ENCODE results near the gene PCSK6. TPM values are rescaled to one million over a fixed set of nuclear protein-coding genes. Genes with fewer than 3 reads are reported as not detected.

The PCSK6 gene
- total RNA-seq, 1 donor from 2014 or later: 1.3 TPM

DNA sequence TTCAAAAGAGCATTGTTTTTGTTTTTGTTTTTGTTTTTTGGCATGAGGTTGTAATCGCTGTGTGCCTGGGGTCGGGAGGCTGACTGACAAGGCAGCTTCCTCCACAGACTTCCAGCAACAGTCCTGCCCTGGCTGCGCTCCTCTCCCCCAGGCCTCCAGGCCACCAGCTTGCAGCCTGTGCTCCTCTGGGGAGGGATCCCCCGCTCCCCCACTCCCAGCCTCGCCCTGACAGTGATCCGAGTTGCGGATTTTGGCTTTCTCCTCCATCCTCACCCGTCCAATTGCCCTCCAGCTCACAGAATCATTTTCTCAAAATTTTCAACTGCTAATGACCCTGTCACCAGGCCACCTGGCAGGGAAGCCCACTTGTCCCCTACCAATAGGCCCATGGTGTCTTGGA is 36.5 kb upstream of the PCSK6 start:
- no peaks in the 10 kb centered on the region for H3K9me3 ChIP-seq (ENCODE audit: insufficient read depth, low read depth, low read length)
- Mint-ChIP-seq H3K9me3 (ENCODE audit: unreplicated experiment) (no peaks in the 10 kb centered on the region), H3K36me3 (ENCODE audit: low read depth, unreplicated experiment) (peaks cover 2% of the 10 kb centered on the region), H3K4me1 (ENCODE audit: low read depth, unreplicated experiment) (peaks cover 16% of the 10 kb centered on the region), H3K4me3 (ENCODE audit: unreplicated experiment) (no peak overlapping the region), H3K27ac (ENCODE audit: unreplicated experiment) (no peak overlapping the region), H3K27me3 (ENCODE audit: low read depth, unreplicated experiment) (peaks cover 23% of the 10 kb centered on the region)
- TF ChIP-seq, protein P1, sequence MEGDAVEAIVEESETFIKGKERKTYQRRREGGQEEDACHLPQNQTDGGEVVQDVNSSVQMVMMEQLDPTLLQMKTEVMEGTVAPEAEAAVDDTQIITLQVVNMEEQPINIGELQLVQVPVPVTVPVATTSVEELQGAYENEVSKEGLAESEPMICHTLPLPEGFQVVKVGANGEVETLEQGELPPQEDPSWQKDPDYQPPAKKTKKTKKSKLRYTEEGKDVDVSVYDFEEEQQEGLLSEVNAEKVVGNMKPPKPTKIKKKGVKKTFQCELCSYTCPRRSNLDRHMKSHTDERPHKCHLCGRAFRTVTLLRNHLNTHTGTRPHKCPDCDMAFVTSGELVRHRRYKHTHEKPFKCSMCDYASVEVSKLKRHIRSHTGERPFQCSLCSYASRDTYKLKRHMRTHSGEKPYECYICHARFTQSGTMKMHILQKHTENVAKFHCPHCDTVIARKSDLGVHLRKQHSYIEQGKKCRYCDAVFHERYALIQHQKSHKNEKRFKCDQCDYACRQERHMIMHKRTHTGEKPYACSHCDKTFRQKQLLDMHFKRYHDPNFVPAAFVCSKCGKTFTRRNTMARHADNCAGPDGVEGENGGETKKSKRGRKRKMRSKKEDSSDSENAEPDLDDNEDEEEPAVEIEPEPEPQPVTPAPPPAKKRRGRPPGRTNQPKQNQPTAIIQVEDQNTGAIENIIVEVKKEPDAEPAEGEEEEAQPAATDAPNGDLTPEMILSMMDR (IDR thresholded peaks at IDR 0.05; ENCODE audit: insufficient read depth, low read depth, low read length): no peak
- no peak for TF ChIP-seq EZH2 (IDR thresholded peaks at IDR 0.05; ENCODE audit: insufficient read depth, low read length)
- H3K4me2 ChIP-seq (ENCODE audit: low read length): no peak overlapping the region
- H3K79me2 ChIP-seq (ENCODE audit: insufficient read depth, low read length): no peaks in the 10 kb centered on the region
- FAIRE-seq (no peak), DNase-seq (ENCODE audit: low read depth) (no peak)
- no peak overlapping the region for H2AFZ ChIP-seq (ENCODE audit: low read depth, low read length)
- no peaks in the 10 kb centered on the region for H3K36me3 ChIP-seq (ENCODE audit: insufficient read depth, low read length)
- no peaks in the 10 kb centered on the region for H4K20me1 ChIP-seq (ENCODE audit: insufficient read depth, low read length)
- H3K4me1 ChIP-seq (ENCODE audit: insufficient read depth, low read length): no peaks in the 10 kb centered on the region
- no peak overlapping the region for H3K4me3 ChIP-seq (ENCODE audit: insufficient read depth, low read depth, low read length)
- H3K27ac ChIP-seq (ENCODE audit: low read depth, low read length): no peak overlapping the region
- H3K27me3 ChIP-seq (ENCODE audit: insufficient read depth, low read length): peaks cover 3% of the 10 kb centered on the region
- no peak overlapping the region for H3K9ac ChIP-seq (ENCODE audit: low read length)

DNA sequence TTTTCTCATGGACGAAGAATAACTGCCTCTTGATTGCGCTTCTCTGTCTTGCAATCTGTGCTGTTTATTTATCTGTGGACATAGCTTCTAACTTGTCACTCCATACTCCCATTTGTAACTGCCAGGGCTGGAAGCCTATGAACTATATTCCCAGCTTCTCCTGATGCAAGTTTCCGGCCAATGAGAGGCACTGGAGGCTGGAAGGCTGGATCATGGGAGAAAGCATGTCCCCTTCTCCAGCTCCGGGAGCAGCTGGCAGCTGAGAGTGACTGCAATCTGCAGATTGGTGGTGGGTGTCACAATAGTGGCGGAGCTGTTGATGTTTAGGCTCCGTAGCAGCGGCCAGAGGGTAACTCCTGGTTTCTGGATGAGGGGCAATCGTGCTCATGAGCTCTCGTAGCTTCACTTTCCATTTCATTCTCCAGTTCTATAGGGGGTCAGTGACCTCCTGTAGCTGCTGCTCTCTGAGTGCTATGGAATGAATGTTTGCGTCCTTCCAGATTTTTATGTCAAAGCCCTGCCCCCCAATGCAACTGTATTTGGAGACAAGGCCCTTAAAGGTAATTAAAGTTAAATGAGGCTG is 35.7 kb upstream of the PCSK6 start:
- Histone ChIP-seq H3K4me2 (ENCODE audit: low read length) (no peak overlapping the region), H3K9me3 (ENCODE audit: insufficient read depth, low read depth, low read length) (no peaks in the 10 kb centered on the region), H3K4me1 (ENCODE audit: insufficient read depth, low read length) (no peaks in the 10 kb centered on the region), H3K27me3 (ENCODE audit: insufficient read depth, low read length) (peaks cover 3% of the 10 kb centered on the region), H3K36me3 (ENCODE audit: insufficient read depth, low read length) (no peaks in the 10 kb centered on the region), H4K20me1 (ENCODE audit: insufficient read depth, low read length) (no peaks in the 10 kb centered on the region), H3K27ac (ENCODE audit: low read depth, low read length) (no peak overlapping the region), H2AFZ (ENCODE audit: low read depth, low read length) (no peak overlapping the region), H3K79me2 (ENCODE audit: insufficient read depth, low read length) (no peaks in the 10 kb centered on the region), H3K9ac (ENCODE audit: low read length) (no peak overlapping the region), H3K4me3 (ENCODE audit: insufficient read depth, low read depth, low read length) (no peak overlapping the region)
- peaks cover 24% of the 10 kb centered on the region for H3K27me3 Mint-ChIP-seq (ENCODE audit: low read depth, unreplicated experiment)
- TF ChIP-seq, protein P1 (IDR thresholded peaks at IDR 0.05; ENCODE audit: insufficient read depth, low read depth, low read length): no peak
- TF ChIP-seq EZH2 (IDR thresholded peaks at IDR 0.05; ENCODE audit: insufficient read depth, low read length): no peak
- peaks cover 13% of the 10 kb centered on the region for H3K4me1 Mint-ChIP-seq (ENCODE audit: low read depth, unreplicated experiment)
- DNase-seq (ENCODE audit: low read depth) (no peak), FAIRE-seq (no peak)
- peaks cover 2% of the 10 kb centered on the region for H3K36me3 Mint-ChIP-seq (ENCODE audit: low read depth, unreplicated experiment)
- no peak overlapping the region for H3K27ac Mint-ChIP-seq (ENCODE audit: unreplicated experiment)
- no peak overlapping the region for H3K4me3 Mint-ChIP-seq (ENCODE audit: unreplicated experiment)
- H3K9me3 Mint-ChIP-seq (ENCODE audit: unreplicated experiment): no peaks in the 10 kb centered on the region

DNA sequence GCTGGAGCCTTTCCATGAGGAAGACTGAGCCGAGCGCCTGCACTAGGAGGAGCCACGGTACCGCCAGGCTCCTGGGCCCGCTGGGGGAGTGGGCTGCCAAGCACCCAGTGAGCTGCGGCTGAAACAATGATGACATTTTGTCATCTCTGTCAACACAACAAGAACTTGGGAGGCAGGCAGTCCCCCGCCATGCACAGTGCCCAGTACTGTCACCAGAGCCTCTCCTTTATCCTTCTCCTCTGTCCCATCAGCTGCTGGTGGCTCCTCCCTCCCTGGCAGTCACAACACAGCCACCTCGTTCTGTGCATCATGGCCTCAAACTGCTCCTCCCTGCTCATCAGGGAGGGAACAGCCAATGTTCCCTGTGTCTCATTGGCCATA is 34.0 kb upstream of the PCSK6 start:
- H3K4me1 ChIP-seq (ENCODE audit: insufficient read depth, low read length): no peaks in the 10 kb centered on the region
- no peak for DNase-seq (ENCODE audit: low read depth)
- peaks cover 23% of the 10 kb centered on the region for H3K27me3 Mint-ChIP-seq (ENCODE audit: low read depth, unreplicated experiment)
- FAIRE-seq: no peak
- H3K9ac ChIP-seq (ENCODE audit: low read length): no peak overlapping the region
- peaks cover 3% of the 10 kb centered on the region for H3K27me3 ChIP-seq (ENCODE audit: insufficient read depth, low read length)
- H3K36me3 Mint-ChIP-seq (ENCODE audit: low read depth, unreplicated experiment): peaks cover 2% of the 10 kb centered on the region
- no peaks in the 10 kb centered on the region for H3K36me3 ChIP-seq (ENCODE audit: insufficient read depth, low read length)
- no peak overlapping the region for H3K4me3 ChIP-seq (ENCODE audit: insufficient read depth, low read depth, low read length)
- H3K9me3 ChIP-seq (ENCODE audit: insufficient read depth, low read depth, low read length): no peaks in the 10 kb centered on the region
- no peak overlapping the region for H3K27ac ChIP-seq (ENCODE audit: low read depth, low read length)
- no peaks in the 10 kb centered on the region for H4K20me1 ChIP-seq (ENCODE audit: insufficient read depth, low read length)
- H3K4me1 Mint-ChIP-seq (ENCODE audit: low read depth, unreplicated experiment): peaks cover 7% of the 10 kb centered on the region
- TF ChIP-seq, protein P1 (IDR thresholded peaks at IDR 0.05; ENCODE audit: insufficient read depth, low read depth, low read length): no peak
- TF ChIP-seq EZH2 (IDR thresholded peaks at IDR 0.05; ENCODE audit: insufficient read depth, low read length): no peak
- H3K79me2 ChIP-seq (ENCODE audit: insufficient read depth, low read length): no peaks in the 10 kb centered on the region
- H2AFZ ChIP-seq (ENCODE audit: low read depth, low read length): no peak overlapping the region
- no peak overlapping the region for H3K4me2 ChIP-seq (ENCODE audit: low read length)
- H3K27ac Mint-ChIP-seq (ENCODE audit: unreplicated experiment): no peak overlapping the region
- peaks cover 6% of the 10 kb centered on the region for H3K9me3 Mint-ChIP-seq (ENCODE audit: unreplicated experiment)
- H3K4me3 Mint-ChIP-seq (ENCODE audit: unreplicated experiment): no peak overlapping the region
